ENCODE data around the gene RPS6KA1. TPM values are rescaled to one million over a fixed set of nuclear protein-coding genes. Genes with fewer than 3 reads are reported as not detected.

RPS6KA1 gene
- total RNA-seq, 1 donor from 2014 or later: 13.3 TPM

GRCh38 chr1:26530895-26531598 lies 1.5 kb downstream of the RPS6KA1 start:
- no peak for DNase-seq (ENCODE audit: extremely low read depth, low read depth, low spot score)

- no peak for DNase-seq (ENCODE audit: extremely low read depth, low read depth, low spot score)
These were observed 2.1 kb downstream of the RPS6KA1 start for GRCh38 chr1:26531651-26532131.

- DNase-seq (ENCODE audit: extremely low read depth, low read depth, low spot score): no peak
These were observed 4.5 kb downstream of the RPS6KA1 start for GRCh38 chr1:26533951-26534509.

- no peak for DNase-seq (ENCODE audit: extremely low read depth, low read depth, low spot score)
These were observed 5.6 kb downstream of the RPS6KA1 start for GRCh38 chr1:26535201-26535600.

GRCh38 chr1:26536081-26536480 lies 6.5 kb downstream of the RPS6KA1 start:
- no peak for DNase-seq (ENCODE audit: extremely low read depth, low read depth, low spot score)

- no peak for DNase-seq (ENCODE audit: extremely low read depth, low read depth, low spot score)
These were observed 7.0 kb downstream of the RPS6KA1 start for GRCh38 chr1:26536521-26536920.

- no peak for DNase-seq (ENCODE audit: extremely low read depth, low read depth, low spot score)
These were observed 8.4 kb downstream of the RPS6KA1 start for GRCh38 chr1:26537951-26538352.

- peak; percentile 16 for DNase-seq (ENCODE audit: extremely low read depth, low read depth, low spot score)
These were observed 9.2 kb downstream of the RPS6KA1 start for GRCh38 chr1:26538480-26539412.

GRCh38 chr1:26539722-26540121 lies 10.2 kb downstream of the RPS6KA1 start:
- no peak for DNase-seq (ENCODE audit: extremely low read depth, low read depth, low spot score)

GRCh38 chr1:26540351-26540750 lies 10.8 kb downstream of the RPS6KA1 start:
- DNase-seq (ENCODE audit: extremely low read depth, low read depth, low spot score): no peak

GRCh38 chr1:26541431-26541815 lies 11.9 kb downstream of the RPS6KA1 start:
- no peak for DNase-seq (ENCODE audit: extremely low read depth, low read depth, low spot score)

GRCh38 chr1:26541816-26542711 lies 12.5 kb downstream of the RPS6KA1 start:
- no peak for DNase-seq (ENCODE audit: extremely low read depth, low read depth, low spot score)

GRCh38 chr1:26542771-26543451 lies 13.3 kb downstream of the RPS6KA1 start:
- DNase-seq (ENCODE audit: extremely low read depth, low read depth, low spot score): no peak

GRCh38 chr1:26543462-26543861 lies 13.9 kb downstream of the RPS6KA1 start:
- no peak for DNase-seq (ENCODE audit: extremely low read depth, low read depth, low spot score)

- DNase-seq (ENCODE audit: extremely low read depth, low read depth, low spot score): no peak
These were observed 14.6 kb downstream of the RPS6KA1 start for GRCh38 chr1:26544126-26544525.

GRCh38 chr1:26545969-26546323 lies 16.4 kb downstream of the RPS6KA1 start:
- DNase-seq (ENCODE audit: extremely low read depth, low read depth, low spot score): no peak

- no peak for DNase-seq (ENCODE audit: extremely low read depth, low read depth, low spot score)
These were observed 16.8 kb downstream of the RPS6KA1 start for GRCh38 chr1:26546375-26546774.

GRCh38 chr1:26546819-26547218 lies 17.3 kb downstream of the RPS6KA1 start:
- no peak for DNase-seq (ENCODE audit: extremely low read depth, low read depth, low spot score)

- no peak for DNase-seq (ENCODE audit: extremely low read depth, low read depth, low spot score)
These were observed 19.3 kb downstream of the RPS6KA1 start for GRCh38 chr1:26548841-26549240.

- no peak for DNase-seq (ENCODE audit: extremely low read depth, low read depth, low spot score)
These were observed 21.4 kb downstream of the RPS6KA1 start for GRCh38 chr1:26550946-26551345.
